Activated T-helper 2 cell treated with anti-CD3 and anti-CD28 coated beads, Interferon-gamma antibody, Interleukin-2, Interleukin-4, amounts not matched to agents 10 μg/mL and 5 μg/mL and 100 μg/mL, durations not matched to agents 14 hours and 24 hours and 36 hours (primary cell): ENCODE measurements around the gene PDE10A. TPM values are rescaled to one million over a fixed set of nuclear protein-coding genes. Genes with fewer than 3 reads are reported as not detected.

Experiments used
- DNase-seq: peaks from one replicate; pipeline ENCODE4 v3.0.0; 2021; ENCODE audit warnings: low spot score
- H3K27ac Mint-ChIP-seq: one replicate; pipeline ENCODE4 v1.8.0; 2021; ENCODE audit warnings: mixed read lengths
- H3K27me3 Mint-ChIP-seq: one replicate; pipeline ENCODE4 v1.8.0; 2021; ENCODE audit warnings: low read depth, mixed read lengths
- H3K36me3 Mint-ChIP-seq: one replicate; pipeline ENCODE4 v1.8.0; 2021; ENCODE audit warnings: low read depth, mixed read lengths
- H3K4me1 Mint-ChIP-seq: one replicate; pipeline ENCODE4 v1.8.0; 2021; ENCODE audit warnings: low read depth, mixed read lengths
- H3K4me3 Mint-ChIP-seq: one replicate; pipeline ENCODE4 v1.8.0; 2021; ENCODE audit warnings: low read depth, mild to moderate bottlenecking, moderate library complexity, mixed read lengths
- H3K9me3 Mint-ChIP-seq: one replicate; pipeline ENCODE4 v1.8.0; 2021; ENCODE audit warnings: mixed read lengths
- intact Hi-C: fragments of 100-400 bp; cut with micrococcal nuclease; formaldehyde crosslinking; loops from one replicate; pipeline ENCODE4 v1.15.1; 2023
- total RNA-seq: library from RNA; stranded (reverse); gene quantifications from 2 replicates; pipeline ENCODE4 v1.2.3, GENCODE V29; 2022

The PDE10A gene
- total RNA-seq, 1 donor from 2014 or later, result not detected

GRCh38 chr6:165443462-165443861, 219.6 kb downstream of the PDE10A start:
- H3K9me3 Mint-ChIP-seq, result no peaks in the 10 kb centered on the region
- intact Hi-C loops, result no loop called here
- H3K36me3 Mint-ChIP-seq, result no peaks in the 10 kb centered on the region
- no peak for DNase-seq
- no peak overlapping the region for H3K4me3 Mint-ChIP-seq
- no peaks in the 10 kb centered on the region for H3K4me1 Mint-ChIP-seq
- H3K27ac Mint-ChIP-seq, result no peak overlapping the region
- H3K27me3 Mint-ChIP-seq, result no peaks in the 10 kb centered on the region

DNA sequence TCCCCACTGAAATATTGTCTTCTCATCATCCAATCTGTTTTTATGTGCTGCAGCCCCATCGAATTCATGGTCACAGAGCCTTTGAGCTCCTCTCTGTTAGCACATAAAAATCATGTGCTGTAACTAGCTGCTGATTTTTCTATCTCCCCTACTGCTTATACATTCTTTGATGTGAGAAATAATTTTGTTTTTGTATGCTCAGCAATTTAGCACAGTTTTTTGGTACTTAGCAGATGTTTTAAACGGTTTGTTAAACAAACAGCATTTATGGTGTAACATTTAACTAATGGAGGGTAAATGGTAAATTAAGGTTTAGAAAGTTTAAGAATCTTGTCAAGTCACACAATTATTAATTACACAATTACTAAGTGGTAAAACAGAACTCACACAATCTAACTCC, 221.9 kb downstream of the PDE10A start:
- Mint-ChIP-seq H3K4me3 (no peak overlapping the region), H3K4me1 (no peaks in the 10 kb centered on the region), H3K27me3 (no peaks in the 10 kb centered on the region), H3K27ac (no peak overlapping the region), H3K9me3 (no peaks in the 10 kb centered on the region), H3K36me3 (no peaks in the 10 kb centered on the region)
- intact Hi-C loops, result loop anchor here (2.0 kb wide), 1 partner anchor 288 kb away; no protein-coding TSS in a partner anchor
- no peak for DNase-seq

GRCh38 chr6:165439928-165440554, 223.0 kb downstream of the PDE10A start:
- no peaks in the 10 kb centered on the region for H3K9me3 Mint-ChIP-seq
- H3K27me3 Mint-ChIP-seq, result no peaks in the 10 kb centered on the region
- H3K27ac Mint-ChIP-seq, result no peak overlapping the region
- DNase-seq, result no peak
- H3K4me3 Mint-ChIP-seq, result no peak overlapping the region
- intact Hi-C loops, result loop anchor here (2.0 kb wide), 1 partner anchor 289 kb away; no protein-coding TSS in a partner anchor
- no peaks in the 10 kb centered on the region for H3K36me3 Mint-ChIP-seq
- H3K4me1 Mint-ChIP-seq, result no peaks in the 10 kb centered on the region

GRCh38 chr6:165426892-165427291, 236.1 kb downstream of the PDE10A start:
- no peak overlapping the region for H3K27ac Mint-ChIP-seq
- peaks cover 11% of the 10 kb centered on the region for H3K9me3 Mint-ChIP-seq
- no peak for DNase-seq
- H3K36me3 Mint-ChIP-seq, result no peaks in the 10 kb centered on the region
- H3K4me1 Mint-ChIP-seq, result no peaks in the 10 kb centered on the region
- H3K27me3 Mint-ChIP-seq, result no peaks in the 10 kb centered on the region
- intact Hi-C loops, result no loop called here
- H3K4me3 Mint-ChIP-seq, result no peak overlapping the region

GRCh38 chr6:165422192-165422591, 240.8 kb downstream of the PDE10A start:
- no peak for DNase-seq
- H3K4me3 Mint-ChIP-seq, result no peak overlapping the region
- H3K27me3 Mint-ChIP-seq, result no peaks in the 10 kb centered on the region
- no peaks in the 10 kb centered on the region for H3K36me3 Mint-ChIP-seq
- peaks cover 9% of the 10 kb centered on the region for H3K9me3 Mint-ChIP-seq
- H3K27ac Mint-ChIP-seq, result no peak overlapping the region
- intact Hi-C loops, result no loop called here
- H3K4me1 Mint-ChIP-seq, result no peaks in the 10 kb centered on the region

DNA sequence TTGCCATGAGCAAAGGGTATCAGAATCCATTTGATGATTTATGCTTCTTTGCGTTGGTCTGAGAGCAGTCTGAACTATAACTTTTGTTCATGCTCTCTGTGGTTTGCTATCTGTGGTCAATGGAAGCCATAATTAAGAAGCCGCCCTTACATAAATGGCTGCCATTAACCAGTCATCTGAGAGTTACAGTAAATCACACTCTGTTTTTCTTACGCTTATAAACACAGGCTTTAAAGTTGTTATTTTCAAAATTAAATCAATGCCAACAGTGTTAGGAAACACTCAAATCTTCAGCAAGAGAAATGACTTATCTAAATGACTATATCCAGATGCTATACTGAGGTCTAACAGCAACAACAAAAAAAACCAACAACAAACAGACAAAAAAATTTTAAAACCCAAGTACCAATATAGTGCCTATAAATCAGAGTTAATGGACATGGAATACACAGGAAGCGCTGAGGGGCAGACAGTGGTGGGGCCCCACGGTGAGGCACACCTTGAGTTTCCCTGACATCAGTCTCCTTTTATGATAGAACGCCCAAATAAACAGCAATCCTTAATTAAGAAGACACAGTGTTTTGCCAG, 245.7 kb downstream of the PDE10A start:
- Mint-ChIP-seq H3K4me1 (no peaks in the 10 kb centered on the region), H3K4me3 (no peak overlapping the region), H3K27me3 (no peaks in the 10 kb centered on the region), H3K36me3 (no peaks in the 10 kb centered on the region), H3K27ac (no peak overlapping the region), H3K9me3 (no peaks in the 10 kb centered on the region)
- no peak for DNase-seq
- intact Hi-C loops, result no loop called here

GRCh38 chr6:165404697-165405096, 258.3 kb downstream of the PDE10A start:
- Mint-ChIP-seq H3K4me1 (no peaks in the 10 kb centered on the region), H3K36me3 (no peaks in the 10 kb centered on the region), H3K27me3 (no peaks in the 10 kb centered on the region), H3K9me3 (no peaks in the 10 kb centered on the region), H3K27ac (no peak overlapping the region), H3K4me3 (no peak overlapping the region)
- DNase-seq, result no peak
- intact Hi-C loops, result no loop called here

DNA sequence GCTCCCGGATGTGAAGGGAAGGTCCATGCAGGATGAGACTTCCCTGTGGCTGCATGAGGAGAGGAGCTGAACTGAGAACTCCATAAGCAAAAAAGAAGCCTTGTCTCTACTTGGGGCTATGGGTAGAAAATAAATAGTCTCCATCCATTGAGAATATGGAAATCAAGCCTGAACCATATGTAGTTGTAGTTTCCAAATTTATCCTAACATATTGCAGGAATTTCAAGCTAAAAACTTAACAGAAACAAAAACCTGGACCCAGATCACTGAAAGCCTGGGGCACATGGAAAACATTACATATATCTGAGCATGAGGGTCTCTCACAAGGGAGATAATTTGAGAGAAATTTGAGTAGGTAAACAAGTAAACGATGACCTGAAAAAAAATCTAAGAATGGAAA, 258.7 kb downstream of the PDE10A start:
- H3K36me3 Mint-ChIP-seq, result no peaks in the 10 kb centered on the region
- no peak overlapping the region for H3K4me3 Mint-ChIP-seq
- H3K4me1 Mint-ChIP-seq, result no peaks in the 10 kb centered on the region
- intact Hi-C loops, result no loop called here
- no peak overlapping the region for H3K27ac Mint-ChIP-seq
- no peak for DNase-seq
- H3K9me3 Mint-ChIP-seq, result no peaks in the 10 kb centered on the region
- H3K27me3 Mint-ChIP-seq, result no peaks in the 10 kb centered on the region

DNA sequence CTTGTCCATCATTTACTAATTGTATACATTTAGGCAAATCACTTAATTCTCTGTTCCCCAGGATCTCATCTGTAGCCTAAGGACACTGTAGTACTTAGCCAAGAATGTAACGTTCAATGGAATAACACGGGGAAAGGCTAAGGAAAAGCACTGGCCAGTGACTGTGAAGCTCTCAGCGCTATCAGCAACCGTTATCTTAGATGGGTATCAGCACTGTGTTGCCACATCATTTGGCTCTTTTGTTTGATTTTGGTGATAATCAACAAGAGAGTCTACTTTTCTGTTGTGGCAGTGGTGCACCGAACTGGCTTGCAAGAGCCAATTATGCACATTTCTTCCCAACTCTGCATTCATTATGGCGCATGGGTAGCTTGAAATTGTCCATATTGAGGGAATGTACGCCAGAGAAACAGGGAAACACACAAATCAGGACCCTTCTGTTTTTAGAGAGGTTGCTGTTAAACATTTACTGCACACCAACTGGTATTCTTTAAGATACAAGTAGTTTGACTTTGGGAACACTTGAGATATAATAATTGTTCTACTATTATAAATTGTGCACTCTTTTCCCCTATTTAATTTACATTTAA, 259.9 kb downstream of the PDE10A start:
- H3K36me3 Mint-ChIP-seq, result no peaks in the 10 kb centered on the region
- no peak for DNase-seq
- H3K4me3 Mint-ChIP-seq, result no peak overlapping the region
- H3K4me1 Mint-ChIP-seq, result no peaks in the 10 kb centered on the region
- intact Hi-C loops, result no loop called here
- H3K27me3 Mint-ChIP-seq, result no peaks in the 10 kb centered on the region
- H3K9me3 Mint-ChIP-seq, result no peaks in the 10 kb centered on the region
- no peak overlapping the region for H3K27ac Mint-ChIP-seq

DNA sequence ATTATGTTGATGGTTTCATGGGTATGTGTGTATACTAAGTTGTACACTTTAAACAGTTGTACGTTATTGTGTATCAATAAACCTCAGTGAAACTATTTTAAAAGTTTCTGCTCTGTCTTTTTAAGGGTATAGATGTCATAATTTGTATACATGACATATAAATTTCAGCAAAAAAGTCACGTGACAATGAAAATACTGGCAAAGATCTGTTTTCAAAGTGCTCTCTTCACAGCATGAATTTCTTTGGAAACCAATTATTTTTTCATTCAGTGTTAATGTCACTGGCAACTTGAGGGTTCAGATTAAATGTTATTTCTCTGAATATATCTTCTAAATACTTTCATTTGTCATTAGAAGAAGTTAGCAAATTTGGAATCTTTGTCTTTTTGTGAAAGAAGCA, 261.9 kb downstream of the PDE10A start:
- Mint-ChIP-seq H3K9me3 (no peaks in the 10 kb centered on the region), H3K36me3 (no peaks in the 10 kb centered on the region), H3K27ac (no peak overlapping the region), H3K4me3 (no peak overlapping the region), H3K4me1 (no peaks in the 10 kb centered on the region), H3K27me3 (no peaks in the 10 kb centered on the region)
- intact Hi-C loops, result no loop called here
- no peak for DNase-seq

GRCh38 chr6:165390475-165390874, 272.6 kb downstream of the PDE10A start:
- intact Hi-C loops, result no loop called here
- no peaks in the 10 kb centered on the region for H3K4me1 Mint-ChIP-seq
- H3K9me3 Mint-ChIP-seq, result peaks cover 28% of the 10 kb centered on the region
- H3K4me3 Mint-ChIP-seq, result no peak overlapping the region
- no peak for DNase-seq
- no peaks in the 10 kb centered on the region for H3K27me3 Mint-ChIP-seq
- no peak overlapping the region for H3K27ac Mint-ChIP-seq
- H3K36me3 Mint-ChIP-seq, result no peaks in the 10 kb centered on the region

GRCh38 chr6:165389534-165389933, 273.5 kb downstream of the PDE10A start:
- Mint-ChIP-seq H3K4me1 (no peaks in the 10 kb centered on the region), H3K27me3 (no peaks in the 10 kb centered on the region), H3K9me3 (peaks cover 26% of the 10 kb centered on the region), H3K27ac (no peak overlapping the region), H3K4me3 (no peak overlapping the region), H3K36me3 (no peaks in the 10 kb centered on the region)
- no peak for DNase-seq
- intact Hi-C loops, result no loop called here

DNA sequence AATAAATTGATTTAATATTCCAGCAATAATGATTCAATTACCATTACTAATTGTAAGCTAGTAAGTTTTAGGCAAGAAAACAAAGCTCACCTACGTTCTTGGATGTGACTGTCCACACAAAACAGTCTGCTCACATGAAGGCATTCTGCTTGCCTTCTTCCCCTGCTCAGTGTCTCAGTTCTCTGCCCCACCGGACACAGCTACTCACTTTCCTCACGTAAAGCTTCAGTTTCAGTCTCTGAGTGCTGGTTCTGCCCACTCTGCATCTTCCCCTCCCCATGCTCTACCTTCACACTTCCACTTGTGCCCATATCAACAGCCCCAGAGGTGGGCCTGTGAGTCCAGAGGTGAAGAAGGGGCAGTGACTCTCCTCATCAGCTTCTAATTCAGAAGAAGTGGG, 279.7 kb downstream of the PDE10A start:
- Mint-ChIP-seq H3K36me3 (no peaks in the 10 kb centered on the region), H3K9me3 (peaks cover 9% of the 10 kb centered on the region), H3K27me3 (no peaks in the 10 kb centered on the region), H3K4me3 (no peak overlapping the region), H3K27ac (no peak overlapping the region), H3K4me1 (no peaks in the 10 kb centered on the region)
- intact Hi-C loops, result no loop called here
- DNase-seq, result no peak
